Limb (tissue), 2 donors: ENCODE data around the gene RXRA.
A peak's percentile ranks its signal among the peaks of the same experiment; 100 is the strongest.

Source experiments
- DNase-seq, 2 donors: peaks; one replicate each; pipeline ENCODE4 v3.0.0-alpha.2; 2016; ENCODE audit errors: extremely low spot score in 2 of 2

RXRA gene

DNA sequence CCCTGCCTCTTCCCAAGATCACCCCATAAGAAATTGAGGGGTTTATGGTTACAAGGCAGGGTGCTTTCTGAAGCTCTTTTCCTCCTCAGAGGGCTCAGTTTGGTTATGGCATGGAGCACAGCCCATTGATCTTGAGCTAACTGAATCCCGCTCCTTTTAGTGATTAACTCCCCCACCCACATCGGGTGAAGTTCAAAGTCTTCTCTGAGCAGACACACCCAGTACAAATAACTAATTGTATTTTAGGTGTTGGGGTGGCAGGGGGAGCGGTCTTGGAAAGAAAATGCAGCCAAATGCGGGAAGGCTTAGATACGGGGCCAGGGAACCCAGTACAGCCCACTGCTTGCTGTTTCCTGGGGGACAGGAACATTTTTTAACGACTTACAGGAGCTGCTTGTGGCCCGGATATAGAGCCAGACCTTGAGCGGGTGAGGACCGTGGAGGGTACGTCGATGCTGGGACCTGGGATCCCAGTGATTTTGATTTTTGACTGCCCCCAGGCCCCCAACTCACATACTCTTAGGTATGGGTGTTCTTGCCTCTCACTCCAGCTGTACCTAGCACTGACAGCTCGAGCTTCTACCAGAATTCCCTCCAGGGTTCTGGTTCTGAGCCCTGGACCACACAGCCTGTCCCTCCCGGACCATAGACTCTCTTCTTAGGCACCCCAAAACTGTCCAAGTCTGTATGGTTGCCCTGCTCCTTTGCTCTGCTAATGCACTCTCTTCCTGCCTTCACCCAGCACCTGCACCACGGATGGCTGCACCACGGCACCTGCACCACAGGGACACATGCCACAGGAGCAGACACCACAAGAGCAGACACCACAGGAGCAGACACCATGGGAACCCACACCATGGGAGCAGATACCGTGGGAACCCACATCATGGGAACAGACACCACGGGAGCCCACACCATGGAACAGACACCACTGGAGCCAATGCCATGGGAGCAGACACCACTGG is 18.3 kb upstream of the RXRA start:
- DNase-seq: peak in 1 of 2 donors; percentile 16

DNA sequence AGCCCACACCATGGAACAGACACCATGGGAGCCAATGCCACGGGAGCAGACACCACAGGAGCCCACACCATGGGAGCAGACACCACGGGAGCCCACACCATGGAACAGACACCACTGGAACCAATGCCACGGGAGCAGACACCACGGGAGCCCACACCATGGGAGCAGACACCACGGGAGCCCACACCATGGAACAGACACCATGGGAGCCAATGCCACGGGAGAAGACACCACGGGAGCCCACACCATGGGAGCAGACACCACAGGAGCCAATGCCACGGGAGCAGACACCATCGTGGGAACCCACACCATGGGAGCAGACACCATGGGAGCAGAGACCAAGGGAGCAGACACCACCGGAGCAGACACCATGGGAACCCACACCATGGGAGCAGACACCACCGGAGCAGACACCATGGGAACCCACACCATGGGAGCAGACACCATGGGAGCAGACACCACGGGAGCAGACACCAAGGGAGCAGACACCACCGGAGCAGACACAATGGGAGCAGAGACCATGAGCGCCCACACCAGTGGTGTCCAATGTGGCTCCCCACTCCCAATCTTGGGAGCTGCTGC is 17.5 kb upstream of the RXRA start:
- DNase-seq: peak in 1 of 2 donors; percentile 9

DNA sequence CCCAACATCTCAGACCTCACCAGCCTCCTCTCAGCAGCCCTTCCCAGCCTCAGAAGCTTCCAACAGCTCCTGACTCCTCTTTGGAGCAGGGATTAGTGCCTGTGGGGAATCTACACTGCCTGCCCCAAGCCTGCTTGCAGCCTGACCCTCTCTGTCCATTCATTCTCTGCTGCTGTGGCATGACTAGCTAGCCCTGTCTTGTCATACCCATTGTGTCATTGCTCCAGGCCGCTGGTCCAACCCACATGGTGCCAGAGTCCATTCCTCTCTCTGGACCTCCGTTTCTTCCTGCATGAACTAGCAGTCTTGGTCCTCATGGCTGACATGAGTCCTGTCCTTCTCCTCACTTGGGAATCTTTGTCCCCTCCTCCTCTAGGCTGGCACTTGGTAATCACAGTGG is 12.8 kb upstream of the RXRA start:
- DNase-seq: no peak

DNA sequence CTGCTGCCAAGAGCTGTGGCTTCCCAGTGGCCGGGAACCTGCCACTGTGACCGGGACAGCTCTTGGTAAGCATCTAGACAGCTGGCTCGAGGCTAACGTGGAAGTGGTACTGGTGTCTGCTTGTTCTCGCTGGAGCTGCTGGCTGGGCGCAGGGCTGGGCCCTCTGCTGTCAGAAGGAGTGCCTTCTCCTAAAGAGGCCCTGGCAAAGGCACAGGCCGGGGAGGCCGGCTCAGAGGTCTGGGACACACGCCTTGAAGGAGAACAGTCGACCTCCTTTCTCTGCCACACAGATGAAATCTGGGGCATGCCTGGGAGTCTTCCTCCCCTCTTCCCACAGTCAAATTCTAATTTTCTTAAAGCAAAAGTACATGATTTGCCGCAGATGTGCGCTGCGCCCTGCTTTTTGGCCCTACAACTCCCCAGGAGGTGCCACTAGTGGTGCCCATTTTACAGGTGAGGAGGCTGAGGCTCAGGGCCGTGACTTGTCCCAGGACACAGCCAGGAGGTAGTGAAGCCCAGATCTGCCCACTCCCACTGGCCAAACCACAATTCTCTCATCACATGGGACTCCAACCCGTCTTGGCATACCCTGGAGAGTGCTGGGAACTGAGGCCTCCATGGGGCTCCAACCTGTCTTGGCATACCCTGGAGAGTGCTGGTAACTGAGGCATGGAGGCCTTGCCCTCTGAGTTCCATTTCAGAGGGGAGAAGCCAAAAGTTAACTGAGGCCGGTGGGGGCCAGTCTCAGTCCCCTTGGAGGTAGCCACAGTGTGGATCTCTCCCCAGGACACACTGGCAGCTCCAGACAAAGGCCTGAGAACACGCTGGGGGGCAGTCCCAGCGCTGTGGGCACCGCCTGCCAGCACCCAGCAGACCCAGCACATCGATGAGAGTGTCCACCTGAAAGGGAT is 12.0 kb upstream of the RXRA start:
- DNase-seq: no peak

DNA sequence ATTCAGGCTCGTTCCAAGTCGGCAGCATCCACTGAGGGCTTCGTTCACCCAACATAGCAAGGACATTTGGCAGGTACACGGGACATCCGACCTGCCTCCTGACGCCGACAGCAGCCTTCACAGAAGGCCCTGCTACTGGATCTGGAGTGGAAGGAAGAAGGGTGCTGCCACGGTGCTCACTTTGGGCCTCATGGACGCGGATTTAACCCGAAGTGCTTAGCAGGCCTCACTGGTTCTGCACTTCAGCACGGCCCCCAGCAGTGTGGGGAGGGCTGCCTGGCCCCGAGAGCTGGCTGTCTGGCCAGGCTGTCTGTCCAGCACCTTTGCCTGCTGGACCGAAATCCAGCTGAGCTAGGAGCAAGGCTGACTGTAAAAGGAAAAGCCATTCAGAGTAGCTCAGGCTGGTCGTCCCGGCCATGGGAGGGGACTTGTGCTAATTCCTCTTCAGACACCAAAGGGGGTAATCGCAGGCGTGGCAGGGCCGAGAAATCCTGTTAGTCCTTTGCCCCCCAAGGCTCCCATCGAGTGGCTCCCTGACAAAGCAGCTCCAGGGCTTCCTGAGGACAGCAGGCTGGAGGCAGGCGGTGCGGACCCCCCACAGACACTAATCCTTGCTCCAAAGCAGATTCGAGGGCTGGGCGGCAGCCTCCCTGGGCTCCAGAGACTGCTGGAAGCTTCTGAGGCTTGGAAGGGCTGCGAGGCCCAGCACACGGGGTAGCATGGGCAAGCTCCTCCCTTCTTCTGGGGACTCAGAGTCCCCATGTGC is 11.1 kb upstream of the RXRA start:
- DNase-seq: no peak

DNA sequence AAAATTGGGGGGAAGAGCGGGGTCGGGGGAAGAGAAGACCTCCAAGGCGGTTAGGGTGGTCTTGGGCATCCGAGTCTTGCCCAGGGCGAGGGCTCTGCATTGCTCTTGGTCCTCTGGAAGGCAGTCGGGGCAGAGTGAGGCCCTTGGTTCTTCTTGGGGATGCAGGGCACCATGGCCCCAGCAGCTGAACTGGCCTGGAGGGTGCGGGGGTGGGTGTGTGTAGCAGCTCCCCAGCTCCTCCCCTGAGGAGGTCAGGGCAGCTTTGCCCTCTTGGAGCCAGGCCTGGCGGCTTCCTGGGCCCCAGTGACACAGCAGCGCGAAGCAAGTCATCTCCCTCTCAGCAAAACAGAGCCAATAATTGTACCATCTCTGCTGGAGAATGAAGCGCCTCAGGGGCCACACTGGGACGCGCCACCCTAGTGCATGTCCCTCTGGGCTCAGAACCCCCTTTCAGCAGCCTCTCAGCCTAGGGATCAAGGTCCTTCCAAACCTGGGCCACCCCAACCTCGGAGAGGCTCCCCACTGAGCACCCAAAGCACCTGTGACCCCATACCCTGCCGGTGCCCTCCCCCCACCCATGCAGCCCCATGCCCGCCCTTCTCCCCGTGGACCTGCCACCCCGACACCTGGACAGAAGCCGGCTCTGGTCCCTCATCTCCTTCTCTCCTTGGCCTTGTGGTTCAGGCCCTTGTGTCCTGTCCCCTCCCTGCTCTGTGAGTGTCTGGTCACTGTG is 10.4 kb upstream of the RXRA start:
- DNase-seq: no peak

DNA sequence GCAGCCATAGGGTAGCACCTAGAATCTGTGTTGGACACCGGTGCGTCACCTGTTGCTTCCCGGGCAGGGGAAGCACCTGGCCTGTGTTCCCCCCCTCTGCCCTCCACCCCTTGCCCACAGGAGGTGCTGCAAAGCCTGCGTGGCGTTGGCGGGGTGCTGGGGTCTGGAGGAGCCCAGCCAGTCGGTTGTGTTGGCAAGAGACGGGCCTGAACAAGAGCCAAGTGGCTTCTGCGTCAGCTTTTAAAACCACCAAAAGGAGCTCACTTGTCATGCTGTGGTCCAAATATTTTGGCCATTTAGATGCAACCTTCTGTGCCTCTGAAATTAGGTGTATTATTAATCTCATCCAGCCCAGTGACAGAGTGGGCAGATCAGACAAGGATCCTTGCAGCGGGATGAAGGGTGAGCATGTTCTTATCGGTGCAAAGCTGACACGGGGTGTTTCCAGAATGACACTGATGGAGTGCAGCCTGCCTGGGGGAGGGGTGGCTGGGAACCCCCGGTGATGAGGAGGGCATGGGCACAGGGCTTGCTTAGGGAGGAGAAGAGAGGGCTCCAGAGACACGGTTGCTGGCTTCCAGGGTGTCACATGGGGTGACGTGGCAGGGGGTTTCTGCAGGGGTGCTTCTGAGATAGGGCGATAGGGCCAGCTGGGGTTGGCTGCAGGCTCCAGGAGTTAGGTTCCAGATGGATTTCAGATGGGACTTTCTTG is 9.7 kb upstream of the RXRA start:
- no peak for DNase-seq

DNA sequence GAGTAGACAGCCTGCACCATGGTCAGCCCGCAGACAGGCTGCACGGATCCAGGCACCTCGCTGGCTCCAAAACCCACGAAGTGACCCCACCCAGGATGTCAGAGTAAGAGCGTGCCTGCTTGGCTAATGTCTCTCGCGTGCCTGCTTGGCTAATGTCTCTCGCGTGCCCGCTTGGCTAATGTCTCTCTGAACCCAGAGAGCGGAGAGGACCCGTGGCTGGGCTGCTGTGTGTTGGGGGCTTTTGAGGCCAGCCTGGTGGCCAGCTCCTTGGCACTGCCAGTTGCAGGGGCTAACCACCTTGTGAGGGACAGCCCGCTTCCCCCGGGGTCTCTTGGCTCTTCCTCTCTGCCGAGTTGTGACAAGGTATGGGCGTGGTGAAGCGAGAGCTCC is 8.9 kb upstream of the RXRA start:
- no peak for DNase-seq

DNA sequence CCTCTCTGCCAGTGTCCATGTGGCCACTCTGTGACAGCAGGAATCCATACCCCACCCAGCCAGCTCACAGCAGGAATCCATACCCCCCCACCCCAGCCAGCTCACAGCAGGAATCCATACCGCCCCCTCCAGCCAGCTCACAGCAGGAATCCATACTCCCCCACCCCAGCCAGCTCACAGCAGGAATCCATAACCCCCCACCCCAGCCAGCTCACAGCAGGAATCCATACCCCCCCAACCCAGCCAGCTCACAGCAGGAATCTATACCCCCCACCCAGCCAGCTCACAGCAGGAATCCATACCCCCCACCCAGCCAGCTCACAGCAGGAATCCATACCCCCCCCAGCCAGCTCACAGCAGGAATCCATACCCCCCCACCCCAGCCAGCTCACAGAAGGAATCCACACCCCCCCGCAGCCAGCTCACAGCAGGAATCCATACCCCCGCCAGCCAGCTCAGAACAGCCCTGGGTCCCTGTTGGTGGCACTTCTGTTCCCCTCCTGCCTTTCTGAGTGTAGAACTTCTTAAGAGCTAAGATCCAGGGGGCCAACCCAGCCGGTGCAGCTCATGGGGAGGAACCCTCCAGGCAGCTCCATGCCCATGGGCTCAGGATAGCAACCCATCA is 8.4 kb upstream of the RXRA start:
- no peak for DNase-seq

DNA sequence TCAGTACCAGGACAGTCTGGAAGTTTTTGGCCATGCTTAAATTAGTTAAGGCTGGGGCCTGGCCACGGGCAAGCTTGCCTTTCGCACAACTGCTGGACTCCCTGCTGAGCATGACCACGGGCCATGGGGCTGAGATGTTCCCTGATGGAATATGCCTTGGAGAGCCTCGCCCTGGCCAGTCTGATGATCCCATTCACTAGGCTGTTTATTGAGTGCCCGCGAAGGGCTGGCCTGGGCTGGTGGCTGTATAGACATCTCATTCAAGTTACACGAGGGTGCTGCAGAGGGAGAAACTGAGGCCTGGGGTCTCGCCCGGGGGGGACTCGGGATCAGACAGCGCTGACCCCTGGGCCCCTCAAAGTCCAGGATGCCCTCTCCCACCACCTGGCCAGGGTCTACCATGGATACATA is 7.8 kb upstream of the RXRA start:
- no peak for DNase-seq

DNA sequence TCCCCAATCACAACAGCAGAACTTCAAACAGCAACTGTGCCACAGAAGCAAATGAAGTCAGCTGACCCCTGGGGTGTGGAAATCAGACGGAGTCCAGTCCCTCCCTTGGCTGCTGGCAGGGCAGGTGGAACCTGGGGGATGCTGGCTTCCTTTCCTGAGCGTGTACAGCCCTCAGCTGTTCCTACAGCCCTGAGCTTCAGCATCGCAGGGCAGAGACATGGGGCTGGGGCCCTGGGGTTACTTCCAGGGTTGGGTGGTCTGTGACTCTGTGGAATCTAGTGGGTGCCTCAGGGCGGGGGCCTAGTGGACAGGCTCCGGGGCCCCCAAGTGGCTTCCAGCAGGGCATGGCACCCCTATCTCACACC is 7.3 kb upstream of the RXRA start:
- DNase-seq: no peak

DNA sequence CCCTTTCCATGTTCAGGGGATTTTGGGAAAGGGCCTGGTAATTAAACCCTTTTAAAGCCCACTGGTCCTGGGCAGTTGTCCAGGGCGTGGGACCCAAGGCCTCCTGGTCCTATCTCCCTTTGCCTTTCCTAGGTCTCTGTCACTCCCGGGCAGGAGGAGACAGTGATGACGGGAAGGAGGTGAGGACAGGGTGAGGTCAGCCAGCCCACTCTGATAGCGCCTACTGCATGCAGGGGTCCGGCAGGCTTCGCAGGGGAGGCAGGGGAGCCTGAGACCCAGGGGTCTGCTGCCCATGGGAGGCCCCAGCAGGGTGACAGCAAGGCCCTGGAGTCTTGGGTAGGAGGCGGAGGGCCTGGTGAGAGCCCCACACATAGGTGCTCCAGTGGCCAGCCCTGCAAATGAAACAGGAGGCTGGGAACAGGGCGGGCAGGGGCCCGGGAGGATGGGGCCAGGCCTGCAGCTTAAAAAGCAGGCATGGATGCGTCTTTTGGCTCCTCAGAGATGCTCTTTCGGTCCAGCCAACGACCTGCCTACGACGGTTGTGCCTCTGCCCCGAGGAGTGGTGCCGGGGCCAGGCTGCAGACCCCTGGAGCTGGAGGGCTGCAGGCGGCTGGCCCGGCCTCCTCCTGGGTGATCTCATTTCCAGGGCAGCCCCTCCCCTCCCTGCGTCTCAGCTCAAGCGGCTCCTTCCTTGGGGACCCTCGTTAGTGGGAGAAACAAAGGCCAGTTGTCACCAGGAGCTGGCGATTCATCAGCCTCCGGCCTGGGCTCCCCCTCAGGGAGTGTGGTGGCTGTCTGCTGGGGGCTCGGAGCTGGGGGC is 6.7 kb upstream of the RXRA start:
- peak in 1 of 2 donors; percentile 65 for DNase-seq

DNA sequence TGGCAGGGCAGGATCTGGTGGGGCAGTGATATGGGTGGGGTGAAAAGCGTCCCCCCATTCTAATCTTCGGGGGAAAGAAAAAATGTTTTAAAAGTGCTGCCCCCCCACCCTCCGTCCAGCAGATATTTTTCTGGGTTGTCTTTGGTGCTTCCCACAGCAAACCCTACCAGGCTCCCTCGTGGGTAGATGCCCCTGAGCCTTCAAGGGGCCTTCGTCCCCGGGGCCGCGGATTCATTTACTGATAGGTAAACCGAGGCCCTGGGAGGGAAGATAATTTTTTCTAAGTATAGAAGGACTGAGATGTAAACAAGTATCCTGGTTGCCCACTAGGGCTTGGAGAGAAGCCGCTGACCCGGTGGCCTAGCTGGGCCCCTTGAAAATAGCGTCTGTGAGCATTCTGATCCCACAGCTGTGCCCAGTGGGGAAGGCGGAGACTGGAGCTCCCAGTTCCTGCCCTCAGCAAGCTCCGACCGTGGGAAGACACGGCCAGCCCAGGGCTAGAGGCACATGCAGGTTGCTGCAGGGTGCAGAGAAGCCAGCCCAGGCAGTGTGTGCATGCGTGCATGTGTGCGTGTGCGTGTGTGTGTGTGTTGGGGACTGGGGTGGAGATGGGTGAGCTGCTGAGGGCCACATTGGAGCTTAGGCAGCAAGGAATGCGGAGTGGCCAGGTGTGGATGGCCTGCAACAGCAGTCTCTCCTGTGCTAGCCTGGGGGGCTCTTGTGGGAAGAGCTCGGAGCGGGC is 6.0 kb upstream of the RXRA start:
- DNase-seq: peak in 1 of 2 donors; percentile 66

DNA sequence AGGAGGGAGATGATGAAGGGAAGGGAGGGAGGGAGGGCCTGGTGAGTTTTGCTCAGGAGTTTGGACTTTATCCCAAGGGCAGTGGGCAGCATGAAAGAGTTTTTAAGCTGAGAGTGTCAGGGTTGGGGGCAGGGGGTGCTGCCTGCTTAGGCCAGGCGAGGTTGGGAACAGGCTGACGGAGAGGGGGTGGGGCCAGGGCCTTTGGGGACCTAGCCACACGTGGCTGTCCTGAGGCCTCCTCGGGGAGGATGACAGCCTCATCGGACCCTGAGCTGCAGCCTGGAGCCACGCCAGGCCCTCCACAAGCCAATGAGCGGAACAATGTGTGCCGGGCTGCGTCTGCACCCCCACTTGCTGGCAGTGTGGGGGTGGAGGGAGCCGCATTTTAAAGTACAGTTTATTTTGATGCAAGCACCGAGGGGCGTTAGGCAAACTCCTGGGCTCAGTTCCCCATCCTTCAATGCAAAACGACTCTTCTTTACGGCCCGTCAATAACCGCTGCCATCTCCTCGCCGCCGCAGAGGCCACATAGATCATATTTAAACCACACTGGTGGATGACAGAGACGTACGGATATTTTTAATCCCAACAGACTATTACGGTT is 5.3 kb upstream of the RXRA start:
- peak in 1 of 2 donors; percentile 63 for DNase-seq

DNA sequence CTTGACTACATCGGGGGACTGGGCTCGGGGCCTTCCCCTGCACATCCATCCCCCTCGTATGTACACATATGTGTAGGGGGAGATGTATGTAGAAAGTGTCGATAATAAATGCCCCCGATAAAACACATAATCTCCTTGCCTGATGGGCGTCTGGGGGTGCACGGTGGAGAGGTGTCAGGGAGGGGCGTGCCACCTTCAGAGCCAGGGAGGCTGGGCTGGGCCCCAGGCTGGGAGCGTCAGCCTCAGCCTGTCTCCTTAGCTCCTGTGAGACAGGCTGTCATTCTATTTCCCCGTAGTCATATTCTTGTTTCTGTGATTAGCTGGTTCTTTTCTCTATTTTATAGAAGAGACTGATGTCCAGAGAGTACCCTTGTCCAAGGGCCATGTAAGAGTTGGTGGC is 4.7 kb upstream of the RXRA start:
- DNase-seq: no peak

DNA sequence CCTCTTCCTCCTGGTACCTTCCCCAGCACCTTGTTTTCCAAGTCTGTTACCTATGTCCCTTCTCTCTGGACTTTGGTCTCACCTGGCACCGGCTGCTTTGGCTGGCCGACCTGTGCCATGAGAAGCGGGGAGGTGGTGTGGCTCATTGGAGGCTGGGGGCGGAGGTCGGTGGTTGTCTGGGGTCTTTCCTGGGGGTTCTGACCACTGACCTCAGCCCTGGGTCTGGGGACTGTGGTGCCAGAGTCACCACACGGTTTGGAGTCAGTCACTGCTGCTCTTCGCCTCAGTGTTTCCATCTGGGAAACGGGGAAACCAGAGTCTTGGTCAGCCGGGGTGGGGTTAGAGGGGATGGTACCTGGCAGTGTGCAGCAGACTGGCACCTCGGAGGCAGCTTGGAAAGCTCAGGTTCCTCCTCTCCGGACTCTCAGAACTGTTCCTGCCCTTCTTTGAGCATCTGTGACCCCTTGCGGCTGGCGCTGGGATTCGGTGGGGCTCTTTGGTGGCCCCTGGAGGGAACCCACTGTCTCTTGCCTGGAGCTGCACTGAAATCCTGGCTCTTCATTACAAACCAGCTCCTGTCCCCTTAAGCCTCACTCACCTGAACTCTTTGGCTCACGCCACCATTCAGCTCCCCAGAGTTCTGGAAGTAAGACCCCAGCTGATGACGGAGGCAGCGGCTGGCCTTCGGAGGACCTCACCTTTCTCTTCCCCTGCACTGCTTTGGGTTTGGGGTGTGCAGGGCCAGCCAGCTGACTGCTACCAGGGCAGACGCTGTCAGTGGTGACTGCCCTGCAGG is 4.1 kb upstream of the RXRA start:
- no peak for DNase-seq

DNA sequence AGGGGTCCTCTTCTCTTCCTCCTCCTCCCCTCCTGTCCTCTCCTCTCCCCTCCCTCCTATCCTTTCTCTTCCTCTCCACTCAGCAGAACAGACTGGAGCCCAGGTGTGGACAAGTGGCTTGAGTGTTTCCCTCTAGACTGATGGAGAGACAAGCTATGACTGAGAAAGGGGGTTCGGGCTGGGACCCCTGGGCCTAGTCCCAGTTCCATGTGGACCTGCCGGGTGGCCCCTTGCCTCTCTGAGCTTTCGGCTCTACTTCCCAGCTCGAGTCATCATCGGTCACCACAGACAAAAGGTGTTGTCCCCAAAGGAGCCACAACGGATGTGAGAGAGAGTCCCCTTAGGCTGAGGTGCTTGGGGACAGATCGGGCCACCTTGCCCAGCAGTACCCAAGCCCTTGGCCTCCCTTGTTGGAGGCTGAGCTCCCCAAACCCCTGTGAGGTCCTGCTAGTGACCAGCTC is 3.4 kb upstream of the RXRA start:
- DNase-seq: no peak
